ENCODE results near the gene CTDSP2. TPM values are rescaled to one million over a fixed set of nuclear protein-coding genes. Genes with fewer than 3 reads are reported as not detected.

CTDSP2 gene
- total RNA-seq, 2 donors from 2014 or later = 99.2 to 159 TPM

DNA sequence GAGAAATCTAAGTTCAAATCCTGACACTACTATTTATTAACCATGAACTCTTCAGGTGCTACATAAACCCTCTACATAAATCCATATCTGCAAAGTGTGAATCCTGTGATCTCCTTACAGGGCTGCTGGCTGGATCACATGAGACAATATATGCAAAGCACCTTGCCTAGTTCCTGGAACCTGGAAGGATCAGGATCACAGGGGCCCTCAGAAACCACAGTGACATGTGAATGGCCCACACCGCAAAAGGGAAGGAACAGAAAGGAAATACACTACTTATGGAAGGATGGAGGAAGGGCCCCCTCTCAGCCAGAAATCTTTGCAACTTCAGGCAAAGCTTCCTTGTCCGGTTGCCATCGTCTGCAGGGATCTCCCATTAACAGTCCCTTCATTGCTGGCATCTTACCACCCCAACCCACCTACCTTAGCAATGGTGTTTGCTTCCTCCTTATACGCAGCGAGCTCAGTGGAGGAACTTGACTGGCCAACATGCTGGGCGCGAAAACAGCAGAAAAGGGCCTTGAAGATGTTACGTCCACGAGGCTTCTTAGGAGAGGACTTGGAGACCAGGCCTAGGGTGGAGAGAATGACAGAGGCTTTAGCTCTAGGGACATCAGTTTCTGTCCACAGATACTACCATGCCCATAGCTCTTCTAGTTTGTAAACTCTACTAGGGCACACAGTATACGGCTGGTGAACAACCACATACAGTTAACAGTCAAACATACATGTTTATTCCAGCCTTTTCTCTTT is 17.3 kb downstream of the CTDSP2 start:
- Histone ChIP-seq H3K27ac (no peak overlapping the region), H3K4me1 (replicated peaks) (peaks cover 16% of the 10 kb centered on the region), H3K4me3 (no peak overlapping the region), H3K36me3 (peaks cover 25 to 35% of the 10 kb centered on the region in 2 donors), H3K27me3 (replicated peaks; ENCODE audit: insufficient read depth) (no peaks in the 10 kb centered on the region), H3K9me3 (no peaks in the 10 kb centered on the region)
- TF ChIP-seq, protein P1, sequence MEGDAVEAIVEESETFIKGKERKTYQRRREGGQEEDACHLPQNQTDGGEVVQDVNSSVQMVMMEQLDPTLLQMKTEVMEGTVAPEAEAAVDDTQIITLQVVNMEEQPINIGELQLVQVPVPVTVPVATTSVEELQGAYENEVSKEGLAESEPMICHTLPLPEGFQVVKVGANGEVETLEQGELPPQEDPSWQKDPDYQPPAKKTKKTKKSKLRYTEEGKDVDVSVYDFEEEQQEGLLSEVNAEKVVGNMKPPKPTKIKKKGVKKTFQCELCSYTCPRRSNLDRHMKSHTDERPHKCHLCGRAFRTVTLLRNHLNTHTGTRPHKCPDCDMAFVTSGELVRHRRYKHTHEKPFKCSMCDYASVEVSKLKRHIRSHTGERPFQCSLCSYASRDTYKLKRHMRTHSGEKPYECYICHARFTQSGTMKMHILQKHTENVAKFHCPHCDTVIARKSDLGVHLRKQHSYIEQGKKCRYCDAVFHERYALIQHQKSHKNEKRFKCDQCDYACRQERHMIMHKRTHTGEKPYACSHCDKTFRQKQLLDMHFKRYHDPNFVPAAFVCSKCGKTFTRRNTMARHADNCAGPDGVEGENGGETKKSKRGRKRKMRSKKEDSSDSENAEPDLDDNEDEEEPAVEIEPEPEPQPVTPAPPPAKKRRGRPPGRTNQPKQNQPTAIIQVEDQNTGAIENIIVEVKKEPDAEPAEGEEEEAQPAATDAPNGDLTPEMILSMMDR (IDR thresholded peaks at IDR 0.05) = no peak
- TF ChIP-seq POLR2AphosphoS5 (IDR thresholded peaks at IDR 0.05) = no peak
- TF ChIP-seq POLR2A (IDR thresholded peaks at IDR 0.05) = no peak
- intact Hi-C loops (cut with DNase I) = loop anchor here (5.0 kb wide), 1 partner anchor 47 kb away; the partner anchor contains the start of gene TSFM
- DNase-seq (ENCODE audit: low spot score) = no peak
- 59% methylated on average over 10 of the region's 10 CpGs for WGBS

DNA sequence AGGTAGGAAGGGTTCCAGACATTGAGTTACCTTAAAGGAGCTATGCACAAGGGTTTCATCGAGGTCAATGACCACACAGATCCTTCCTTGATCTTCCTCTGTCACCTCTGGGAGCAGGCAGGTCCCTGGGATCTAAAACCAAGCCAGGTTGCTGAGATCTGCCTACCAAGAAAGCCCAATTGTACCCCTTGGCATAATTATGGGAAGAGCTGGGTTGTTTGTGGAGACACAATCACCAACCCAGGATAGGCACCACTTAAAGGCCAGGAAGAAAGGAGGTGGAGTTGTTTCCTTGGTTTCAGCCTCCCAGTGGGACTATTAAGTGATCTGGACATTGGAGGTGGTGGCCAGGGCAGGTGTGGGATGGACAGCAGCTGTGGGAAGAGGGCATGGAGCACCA is 19.6 kb downstream of the CTDSP2 start:
- Histone ChIP-seq H3K27ac (no peak overlapping the region), H3K27me3 (replicated peaks; ENCODE audit: insufficient read depth) (no peaks in the 10 kb centered on the region), H3K4me1 (replicated peaks) (peaks cover 7% of the 10 kb centered on the region), H3K36me3 (peaks cover 31 to 56% of the 10 kb centered on the region in 2 donors), H3K9me3 (no peaks in the 10 kb centered on the region), H3K4me3 (no peak overlapping the region)
- DNase-seq (ENCODE audit: low spot score) = no peak
- TF ChIP-seq POLR2AphosphoS5 (IDR thresholded peaks at IDR 0.05) (no peak), POLR2A (IDR thresholded peaks at IDR 0.05) (no peak)
- TF ChIP-seq, protein P1 (IDR thresholded peaks at IDR 0.05) = no peak
- intact Hi-C loops (cut with DNase I) = loop anchor here (5.0 kb wide), 1 partner anchor 45 kb away; the partner anchor contains the start of gene TSFM
- 73% methylated on average over 1 of the region's 1 CpG for WGBS

DNA sequence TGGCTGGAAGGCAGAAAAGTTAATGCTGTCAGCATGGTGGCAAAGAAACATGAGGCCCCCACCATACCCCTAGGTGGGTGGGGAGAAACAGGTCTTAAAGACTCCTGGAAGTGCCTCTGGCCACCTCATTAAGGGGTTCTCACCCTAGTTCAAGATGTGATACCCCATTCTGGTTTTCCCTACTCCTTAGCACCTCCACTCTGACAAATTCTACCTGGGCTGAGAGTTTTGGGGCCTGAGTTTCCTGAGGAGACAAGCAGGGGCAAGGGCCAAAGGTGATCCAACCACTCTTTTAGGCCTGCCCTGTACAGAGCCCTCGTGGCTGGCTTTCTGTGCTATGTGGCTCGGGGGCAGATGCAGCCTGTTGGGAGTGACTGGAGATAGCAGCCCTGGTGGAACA is 20.1 kb downstream of the CTDSP2 start:
- intact Hi-C loops (cut with DNase I) = loop anchor here (5.0 kb wide), 1 partner anchor 44 kb away; the partner anchor contains the start of gene TSFM
- H3K4me1 ChIP-seq (replicated peaks) = peaks cover 1% of the 10 kb centered on the region
- no peak for DNase-seq (ENCODE audit: low spot score)
- no peaks in the 10 kb centered on the region for H3K27me3 ChIP-seq (replicated peaks; ENCODE audit: insufficient read depth)
- 97% methylated on average over 2 of the region's 2 CpGs for WGBS
- no peak overlapping the region for H3K4me3 ChIP-seq
- H3K9me3 ChIP-seq = no peaks in the 10 kb centered on the region
- TF ChIP-seq, protein P1 (IDR thresholded peaks at IDR 0.05) = no peak
- TF ChIP-seq POLR2AphosphoS5 (IDR thresholded peaks at IDR 0.05) (no peak), POLR2A (IDR thresholded peaks at IDR 0.05) (no peak)
- H3K27ac ChIP-seq = no peak overlapping the region
- H3K36me3 ChIP-seq = peaks cover 31 to 58% of the 10 kb centered on the region in 2 donors

DNA sequence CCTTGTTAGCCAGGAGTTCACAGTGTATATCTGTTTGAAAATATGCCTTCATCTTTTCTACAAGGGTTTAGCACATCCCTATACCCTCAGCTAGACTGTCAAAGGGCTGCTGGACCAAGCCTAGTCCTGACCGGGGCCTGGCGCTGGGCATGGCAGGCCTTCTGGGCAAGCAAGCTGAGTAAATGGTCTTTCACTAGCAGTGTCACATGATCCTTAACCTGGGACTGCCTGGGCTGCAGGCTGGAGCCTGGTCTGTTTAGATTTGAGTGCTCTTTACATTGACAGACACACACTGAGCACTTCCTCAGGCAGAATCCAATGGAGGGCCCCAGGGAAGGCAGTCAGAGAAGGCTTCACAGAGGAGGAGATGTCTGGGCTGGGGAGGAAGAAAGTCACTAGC is 21.1 kb downstream of the CTDSP2 start:
- H3K27me3 ChIP-seq (replicated peaks; ENCODE audit: insufficient read depth) = no peaks in the 10 kb centered on the region
- no peak overlapping the region for H3K4me3 ChIP-seq
- H3K9me3 ChIP-seq = no peaks in the 10 kb centered on the region
- no peaks in the 10 kb centered on the region for H3K4me1 ChIP-seq (replicated peaks)
- 100% methylated on average over 2 of the region's 2 CpGs for WGBS
- no peak for DNase-seq (ENCODE audit: low spot score)
- TF ChIP-seq POLR2AphosphoS5 (IDR thresholded peaks at IDR 0.05) (no peak), POLR2A (IDR thresholded peaks at IDR 0.05) (no peak)
- TF ChIP-seq, protein P1 (IDR thresholded peaks at IDR 0.05) = no peak
- peaks cover 31 to 58% of the 10 kb centered on the region in 2 donors for H3K36me3 ChIP-seq
- intact Hi-C loops (cut with DNase I) = loop anchor here (5.0 kb wide), 1 partner anchor 43 kb away; the partner anchor contains the start of gene TSFM
- no peak overlapping the region for H3K27ac ChIP-seq
